KMS-11 (cell line): ENCODE data around the gene YIF1A.

ENCODE experiments used
- H2AFZ ChIP-seq: fragments of 200-600 bp; sonication (generic); 2 replicates; pipeline ENCODE4 v1.6.1; 2016; ENCODE audit warnings: antibody characterized with exemption, mixed run types, low read depth
- H3K27ac ChIP-seq: fragments of 200-600 bp; sonication (generic); 2 replicates; pipeline ENCODE4 v1.6.1; 2016; ENCODE audit warnings: mild to moderate bottlenecking, mixed run types
- H3K27me3 ChIP-seq: fragments of 200-600 bp; sonication (generic); 2 replicates; pipeline ENCODE4 v1.6.1; 2017; ENCODE audit warnings: mild to moderate bottlenecking, low read depth, mixed run types, moderate library complexity; ENCODE audit not compliant: insufficient read depth
- H3K36me3 ChIP-seq: fragments of 200-600 bp; sonication (generic); 2 replicates; pipeline ENCODE4 v1.6.1; 2017; ENCODE audit warnings: mild to moderate bottlenecking, mixed run types; ENCODE audit not compliant: insufficient read depth
- H3K4me1 ChIP-seq: fragments of 200-600 bp; sonication (generic); 2 replicates; pipeline ENCODE4 v1.6.1; 2016; ENCODE audit warnings: mild to moderate bottlenecking, low read depth, mixed run types; ENCODE audit not compliant: poor library complexity, severe bottlenecking
- H3K4me2 ChIP-seq: fragments of 200-600 bp; sonication (generic); 2 replicates; pipeline ENCODE4 v1.7.0; 2016; ENCODE audit warnings: mild to moderate bottlenecking, mixed run types
- H3K4me3 ChIP-seq: fragments of 200-600 bp; sonication (generic); IDR thresholded peaks from 2 replicates; pipeline ENCODE4 v1.6.1; 2017; ENCODE audit warnings: low read depth, low read length, mixed read lengths; ENCODE audit not compliant: insufficient read depth
- H3K79me2 ChIP-seq: fragments of 200-600 bp; sonication (generic); 2 replicates; pipeline ENCODE4 v1.6.1; 2016; ENCODE audit warnings: low read depth, mixed run types; ENCODE audit not compliant: insufficient read depth
- H3K9ac ChIP-seq: fragments of 200-600 bp; sonication (generic); 2 replicates; pipeline ENCODE4 v1.6.1; 2016; ENCODE audit warnings: mild to moderate bottlenecking, mixed run types
- H4K20me1 ChIP-seq: fragments of 200-600 bp; sonication (generic); 2 replicates; pipeline ENCODE4 v1.6.1; 2016; ENCODE audit warnings: mild to moderate bottlenecking, mixed run types; ENCODE audit not compliant: insufficient read depth
- TF ChIP-seq, protein P1 (sequence below): fragments of 200-600 bp; sonication (generic); conservative IDR thresholded peaks from 2 replicates; pipeline ENCODE4 v1.6.1; 2017; ENCODE audit warnings: low read depth, mild to moderate bottlenecking, antibody characterized with exemption, low read length, moderate library complexity, mixed read lengths

Gene YIF1A

DNA sequence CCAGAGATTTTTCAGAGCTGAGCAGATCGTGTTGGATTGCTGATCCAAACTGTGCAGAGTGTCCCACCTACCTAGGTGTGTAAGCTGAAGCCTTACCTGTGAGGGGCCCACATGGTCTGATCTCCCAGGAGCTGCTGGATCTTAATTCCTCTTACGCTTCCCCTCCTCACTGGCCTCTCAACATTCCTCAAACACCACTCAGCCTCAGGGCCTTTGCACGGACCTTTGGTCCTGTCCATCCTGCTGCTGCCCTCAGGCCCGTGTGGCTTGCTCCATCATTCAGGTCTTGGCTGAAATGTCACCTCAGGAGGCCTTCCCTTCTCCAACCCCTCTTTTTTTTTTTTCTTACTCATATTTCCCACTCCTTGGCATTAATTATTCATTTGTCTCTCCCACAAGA lies 41.6 kb downstream of the YIF1A start:
- Histone ChIP-seq H3K36me3 (no peaks in the 10 kb centered on the region), H3K9ac (no peak overlapping the region), H3K4me3 (no peak overlapping the region), H2AFZ (no peak overlapping the region), H3K79me2 (no peaks in the 10 kb centered on the region), H4K20me1 (no peaks in the 10 kb centered on the region), H3K4me1 (peaks cover 4% of the 10 kb centered on the region), H3K27me3 (no peaks in the 10 kb centered on the region), H3K4me2 (no peak overlapping the region), H3K27ac (no peak overlapping the region)
- TF ChIP-seq, protein P1, sequence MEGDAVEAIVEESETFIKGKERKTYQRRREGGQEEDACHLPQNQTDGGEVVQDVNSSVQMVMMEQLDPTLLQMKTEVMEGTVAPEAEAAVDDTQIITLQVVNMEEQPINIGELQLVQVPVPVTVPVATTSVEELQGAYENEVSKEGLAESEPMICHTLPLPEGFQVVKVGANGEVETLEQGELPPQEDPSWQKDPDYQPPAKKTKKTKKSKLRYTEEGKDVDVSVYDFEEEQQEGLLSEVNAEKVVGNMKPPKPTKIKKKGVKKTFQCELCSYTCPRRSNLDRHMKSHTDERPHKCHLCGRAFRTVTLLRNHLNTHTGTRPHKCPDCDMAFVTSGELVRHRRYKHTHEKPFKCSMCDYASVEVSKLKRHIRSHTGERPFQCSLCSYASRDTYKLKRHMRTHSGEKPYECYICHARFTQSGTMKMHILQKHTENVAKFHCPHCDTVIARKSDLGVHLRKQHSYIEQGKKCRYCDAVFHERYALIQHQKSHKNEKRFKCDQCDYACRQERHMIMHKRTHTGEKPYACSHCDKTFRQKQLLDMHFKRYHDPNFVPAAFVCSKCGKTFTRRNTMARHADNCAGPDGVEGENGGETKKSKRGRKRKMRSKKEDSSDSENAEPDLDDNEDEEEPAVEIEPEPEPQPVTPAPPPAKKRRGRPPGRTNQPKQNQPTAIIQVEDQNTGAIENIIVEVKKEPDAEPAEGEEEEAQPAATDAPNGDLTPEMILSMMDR: no peak

DNA sequence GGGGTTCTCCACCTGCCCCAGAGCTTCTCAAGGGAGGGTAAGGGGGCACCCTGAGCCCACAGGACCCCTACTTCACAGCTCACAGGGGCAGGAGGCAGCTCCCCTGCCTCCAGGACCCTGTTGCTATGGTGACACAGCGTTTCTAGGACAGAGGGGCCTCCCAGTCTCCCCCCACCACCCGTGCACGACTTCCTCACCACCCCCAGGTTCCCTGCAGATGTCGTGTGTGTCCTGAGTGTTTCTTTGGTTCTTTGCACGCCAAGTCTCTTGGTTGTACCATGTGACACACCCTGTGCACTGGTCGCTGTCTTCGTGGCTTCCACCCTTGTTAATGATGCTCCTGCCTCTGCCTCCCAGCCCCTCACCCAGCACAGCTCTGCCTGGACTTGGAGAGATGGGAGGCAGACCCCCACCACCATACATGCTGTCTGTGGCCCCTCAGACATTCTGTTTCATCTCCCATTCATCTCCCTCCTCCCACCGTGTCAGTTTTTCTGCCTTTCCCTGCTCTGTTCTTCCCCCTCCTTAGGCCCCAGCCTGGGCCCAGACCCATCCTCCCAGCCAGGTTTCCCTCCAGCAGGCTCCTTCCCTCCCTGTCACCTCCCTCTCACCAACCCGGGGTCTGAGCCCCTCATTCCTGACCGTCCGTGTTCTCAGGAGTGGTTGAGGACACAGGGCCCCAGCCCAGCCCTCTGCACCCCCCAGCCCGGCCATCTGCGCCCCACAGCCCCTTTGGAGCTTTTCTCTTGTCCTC lies 45.0 kb downstream of the YIF1A start:
- no peaks in the 10 kb centered on the region for H3K79me2 ChIP-seq
- peaks cover 20% of the 10 kb centered on the region for H3K4me1 ChIP-seq
- H2AFZ ChIP-seq: no peak overlapping the region
- no peak overlapping the region for H3K27ac ChIP-seq
- H3K9ac ChIP-seq: no peak overlapping the region
- H3K27me3 ChIP-seq: no peaks in the 10 kb centered on the region
- TF ChIP-seq, protein P1: no peak
- no peaks in the 10 kb centered on the region for H4K20me1 ChIP-seq
- H3K4me3 ChIP-seq: no peak overlapping the region
- H3K36me3 ChIP-seq: no peaks in the 10 kb centered on the region
- no peak overlapping the region for H3K4me2 ChIP-seq

GRCh38 chr11:66242095-66242765 lies 46.7 kb downstream of the YIF1A start:
- Histone ChIP-seq H3K4me1 (peaks cover 20% of the 10 kb centered on the region), H3K27me3 (no peaks in the 10 kb centered on the region), H3K36me3 (no peaks in the 10 kb centered on the region), H3K4me3 (no peak overlapping the region), H3K27ac (no peak overlapping the region), H2AFZ (no peak overlapping the region), H4K20me1 (no peaks in the 10 kb centered on the region), H3K79me2 (no peaks in the 10 kb centered on the region), H3K4me2 (no peak overlapping the region), H3K9ac (no peak overlapping the region)
- TF ChIP-seq, protein P1: no peak

- Histone ChIP-seq H3K27ac (no peak overlapping the region), H3K4me2 (no peak overlapping the region), H4K20me1 (no peaks in the 10 kb centered on the region), H3K9ac (no peak overlapping the region), H3K27me3 (no peaks in the 10 kb centered on the region), H2AFZ (no peak overlapping the region), H3K79me2 (no peaks in the 10 kb centered on the region), H3K36me3 (no peaks in the 10 kb centered on the region), H3K4me1 (peaks cover 20% of the 10 kb centered on the region), H3K4me3 (no peak overlapping the region)
- TF ChIP-seq, protein P1: no peak
These were observed 48.2 kb downstream of the YIF1A start for GRCh38 chr11:66240781-66241136.
